GM18873 (cell line): ENCODE results near the gene CNNM2.
"Not testable (repeated sequence)": the region's sequence is repeated elsewhere in the genome, so short reads cannot be mapped to it uniquely, and the experiment has no call there.

Experiments
- ATAC-seq: cut with Tn5 transposase; IDR thresholded peaks from one replicate; pipeline ENCODE4 v1.9.1; 2021; ENCODE audit warnings: mild to moderate bottlenecking, moderate library complexity, moderate number of reproducible peaks; ENCODE audit not compliant: unreplicated experiment, low FRiP score

CNNM2 gene

DNA sequence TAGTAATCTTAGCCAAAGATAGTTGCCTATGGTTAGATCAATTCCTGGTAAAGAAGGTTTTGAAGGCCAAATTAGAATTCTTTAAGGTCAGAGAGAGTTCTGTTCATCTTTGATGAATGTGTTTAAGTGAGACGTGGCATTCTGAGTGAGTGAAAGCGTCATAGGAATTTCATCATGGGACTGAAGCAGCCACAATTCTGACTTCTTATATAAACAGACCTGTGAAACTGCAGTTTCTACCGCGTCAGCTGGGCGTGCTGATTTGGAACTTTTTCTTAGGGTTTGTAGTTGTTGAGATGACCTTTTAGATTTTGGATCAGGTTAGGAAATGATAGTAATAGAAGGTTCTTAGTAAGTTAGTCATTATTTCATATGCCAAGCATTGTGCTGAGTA lies 103.8 kb downstream of the CNNM2 start:
- no peak for ATAC-seq

DNA sequence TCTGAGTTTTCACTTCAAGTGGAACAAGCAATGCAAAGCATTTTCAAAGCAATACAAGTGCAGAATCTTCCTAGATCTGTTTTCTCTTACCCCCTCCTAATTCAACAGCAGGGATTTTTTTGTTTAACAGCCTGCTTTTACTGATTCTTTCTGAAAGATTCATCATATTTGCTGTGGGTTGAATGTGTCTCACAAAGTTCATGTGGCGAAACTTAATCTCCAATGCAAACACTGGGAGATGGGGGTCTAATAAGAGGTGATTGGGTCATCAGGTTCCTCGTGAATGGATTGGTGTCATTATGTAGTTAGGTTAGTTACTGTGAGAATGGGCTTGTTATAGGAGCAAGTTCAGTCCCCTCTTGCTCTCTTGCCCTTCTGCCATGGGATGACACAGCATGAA lies 107.6 kb downstream of the CNNM2 start:
- ATAC-seq, result no peak

- ATAC-seq, result no peak
Observed at GRCh38 chr10:103038570-103038969, 120.5 kb downstream of the CNNM2 start.

DNA sequence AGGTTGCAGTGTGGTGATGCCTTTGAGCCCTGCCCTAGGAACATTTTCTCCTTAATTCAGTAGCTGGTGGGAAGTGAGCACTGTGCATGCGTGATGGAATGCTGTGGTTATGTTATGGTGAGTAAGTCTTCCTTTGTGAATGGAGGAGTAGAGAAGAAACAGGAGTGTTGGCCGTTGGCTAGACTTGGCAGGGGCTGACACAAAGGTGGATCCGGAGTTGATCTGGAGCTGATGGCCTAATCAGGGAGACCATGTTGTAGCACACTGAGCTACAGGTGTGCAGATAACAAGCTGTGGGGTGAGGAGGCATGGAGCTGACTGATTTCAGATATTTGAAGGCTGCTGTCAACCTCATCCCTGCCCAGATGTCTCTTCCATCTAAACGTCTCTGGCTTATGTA lies 122.3 kb downstream of the CNNM2 start:
- no peak for ATAC-seq

GRCh38 chr10:103041391-103041790 lies 123.3 kb downstream of the CNNM2 start:
- no peak for ATAC-seq

- no peak for ATAC-seq
Observed at GRCh38 chr10:103042129-103042528, 124.0 kb downstream of the CNNM2 start.

- ATAC-seq, result no peak
Observed at GRCh38 chr10:103042908-103043307, 124.8 kb downstream of the CNNM2 start.

- ATAC-seq, result no peak
Observed at GRCh38 chr10:103044942-103045489, 126.9 kb downstream of the CNNM2 start.

DNA sequence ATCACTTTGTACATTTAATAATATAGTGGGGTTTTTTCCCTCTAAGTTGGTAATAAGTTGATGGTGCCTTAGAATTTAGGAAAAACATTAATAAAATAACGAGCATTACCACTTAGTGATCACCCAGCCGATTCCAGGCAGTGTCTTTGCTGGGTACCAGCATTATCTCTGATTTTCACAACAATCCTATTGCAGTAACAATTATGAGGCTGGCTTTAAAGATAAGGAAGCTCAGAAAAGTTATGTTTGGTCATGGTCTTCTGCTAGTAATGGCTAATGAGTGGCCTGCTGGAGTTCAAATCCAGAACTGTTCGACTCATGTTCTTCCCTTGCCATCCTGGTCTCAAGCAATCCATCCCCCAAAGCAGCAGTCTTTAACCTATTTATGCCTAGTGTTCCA lies 127.9 kb downstream of the CNNM2 start:
- ATAC-seq, result no peak

- ATAC-seq, result no peak
Observed at GRCh38 chr10:103047381-103047780, 129.3 kb downstream of the CNNM2 start.

- ATAC-seq, result no peak
Observed at GRCh38 chr10:103049237-103049636, 131.1 kb downstream of the CNNM2 start.

GRCh38 chr10:103053659-103054581 lies 135.8 kb downstream of the CNNM2 start:
- ATAC-seq, result peak; percentile 58

- ATAC-seq, result no peak
Observed at GRCh38 chr10:103054621-103055020, 136.5 kb downstream of the CNNM2 start.

DNA sequence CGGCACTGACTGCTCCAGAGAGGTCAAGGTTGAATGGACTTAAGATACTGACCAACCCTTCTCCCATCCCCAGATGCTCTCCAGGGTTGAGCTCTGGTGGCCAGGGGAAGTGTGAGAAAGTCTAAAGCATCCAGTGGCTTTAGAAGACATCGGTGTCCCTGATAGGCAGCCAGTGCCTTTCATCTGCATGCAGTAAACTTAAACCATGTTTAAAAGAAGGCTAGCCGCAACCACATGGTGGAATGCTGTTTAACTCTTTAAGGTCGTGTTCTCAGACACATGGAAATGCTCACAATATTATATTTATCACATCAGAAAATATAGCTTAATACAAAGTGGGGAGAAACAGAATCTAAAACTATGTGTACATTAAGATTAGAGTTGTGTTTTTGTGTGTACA lies 137.0 kb downstream of the CNNM2 start:
- no peak for ATAC-seq

DNA sequence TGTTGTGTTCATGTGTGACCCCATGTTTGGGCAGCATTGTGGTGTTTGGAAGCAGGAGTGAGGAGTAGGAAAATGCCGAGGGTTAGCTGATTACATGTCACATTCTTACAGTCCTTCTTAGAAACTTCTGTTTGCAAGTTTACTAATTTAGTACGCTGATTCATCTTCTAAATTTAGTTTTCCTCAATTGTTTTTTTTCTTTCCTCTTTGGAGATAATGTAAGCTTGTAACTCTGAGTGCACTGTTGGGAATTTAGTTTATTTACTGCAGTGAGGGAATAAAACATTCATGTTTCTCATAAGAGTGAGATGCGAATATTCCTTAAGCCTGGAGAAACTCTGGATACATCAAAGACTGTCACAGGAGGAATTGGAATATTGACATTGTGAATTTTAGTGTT lies 139.9 kb downstream of the CNNM2 start:
- no peak for ATAC-seq

DNA sequence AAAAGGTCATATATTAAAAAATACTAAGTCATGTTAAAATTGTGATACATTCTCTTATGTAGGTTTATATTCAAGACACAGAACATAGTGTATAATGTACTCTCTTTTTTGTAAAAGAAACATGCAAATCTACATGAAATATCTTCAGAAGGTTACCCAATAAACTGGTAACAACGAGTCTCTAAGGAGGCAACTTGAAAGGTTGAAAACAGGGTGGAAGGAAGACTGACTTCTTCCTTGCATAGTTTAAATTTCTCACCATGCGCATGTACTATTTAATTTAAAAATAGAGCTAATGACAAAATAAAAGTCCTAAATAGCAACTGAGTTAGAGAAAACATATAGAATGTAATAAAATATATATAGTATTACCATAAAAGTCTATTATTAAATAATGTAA lies 142.5 kb downstream of the CNNM2 start:
- no peak for ATAC-seq

DNA sequence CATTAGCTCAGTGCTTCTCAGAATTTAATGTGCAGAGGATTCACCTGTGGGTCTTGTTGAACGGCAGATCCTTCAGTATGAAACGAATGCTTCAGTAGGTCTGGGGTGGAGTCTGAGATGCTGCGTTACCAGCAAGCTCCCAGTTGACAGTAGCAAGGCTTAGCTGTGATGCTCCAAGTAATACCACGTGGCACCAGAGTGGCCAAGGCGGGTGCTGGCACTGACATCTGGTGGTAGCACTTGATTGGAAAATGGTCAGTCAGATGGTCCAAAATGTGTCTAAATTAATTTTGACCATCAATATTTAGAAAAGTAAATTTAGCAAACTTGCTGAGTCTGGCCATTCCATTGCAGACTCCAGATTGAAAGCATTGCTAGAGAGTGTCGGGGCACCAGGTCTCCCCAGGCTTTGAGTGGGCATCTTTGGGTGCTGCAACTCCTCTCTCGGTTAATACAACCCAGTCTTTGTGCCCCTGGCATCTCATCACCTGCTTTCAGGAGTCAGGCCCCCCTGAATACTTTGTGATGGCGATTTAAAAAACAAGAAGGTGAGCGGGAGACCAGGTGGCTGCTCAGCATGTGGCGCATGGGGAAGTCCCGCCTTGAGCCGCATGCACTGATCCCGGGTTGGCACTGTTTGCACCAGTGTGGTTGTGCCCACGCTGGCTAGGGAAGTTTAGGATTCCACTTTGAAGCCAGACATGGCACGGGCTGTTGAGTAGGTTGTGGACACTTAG lies 144.9 kb downstream of the CNNM2 start:
- no peak for ATAC-seq

DNA sequence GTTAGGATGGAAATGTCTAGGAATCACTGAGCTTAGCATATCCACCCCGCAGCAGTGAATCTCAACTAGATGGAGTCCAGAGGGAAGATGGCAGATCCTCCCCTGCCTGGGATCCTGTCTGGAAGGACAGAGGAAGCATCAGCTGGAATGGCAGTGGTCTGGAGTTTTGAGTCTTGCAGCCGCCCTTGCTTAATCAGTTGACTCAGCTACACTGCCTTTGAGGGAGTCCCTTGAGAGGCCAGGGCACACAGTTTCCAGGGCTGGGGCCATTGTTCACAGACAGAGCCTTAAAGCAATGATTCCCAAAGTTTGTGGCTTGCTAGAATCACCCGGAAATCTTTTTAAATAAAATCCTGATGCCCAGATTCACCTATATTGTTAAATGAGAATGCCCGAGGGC lies 146.9 kb downstream of the CNNM2 start:
- no peak for ATAC-seq

- no peak for ATAC-seq
Observed at GRCh38 chr10:103066141-103067098, 148.3 kb downstream of the CNNM2 start.

GRCh38 chr10:103067099-103067477 lies 149.0 kb downstream of the CNNM2 start:
- not testable (repeated sequence) for ATAC-seq
